GM12878 (cell line): ENCODE measurements around the gene MORC4. TPM values are rescaled to one million over a fixed set of nuclear protein-coding genes. Genes with fewer than 3 reads are reported as not detected.

ENCODE experiments used
- ATAC-seq: fragments of 200-7000 bp; cut with Tn5 transposase; 3 replicates; pipeline ENCODE4 v1.9.1; 2020; ENCODE audit warnings: mild to moderate bottlenecking, moderate library complexity
- BruUV-seq: library from RNA; stranded (reverse); fragments of 400-500 nt; replicated peaks from 2 replicates; lab custom pipeline; 2021; lab: Mats Ljungman, UMichigan
- CTCF ChIA-PET: fragments of 300-600 bp; sonication (Branson Sonifier 250); formaldehyde crosslinking; extraction: SDS; loops from one replicate; lab custom pipeline; 2021; ENCODE audit warnings: inconsistent platforms; lab: Yijun Ruan, JAX
- POLR2A ChIA-PET: fragments of 350-600 bp; formaldehyde crosslinking; extraction: SDS; loops from one replicate; lab custom pipeline; 2021; ENCODE audit warnings: inconsistent platforms; lab: Charles Lee
- RAD21 ChIA-PET: fragments of 300-600 bp; sonication (Branson Sonifier 250); formaldehyde crosslinking; loops from one replicate; lab custom pipeline; 2023; ENCODE audit warnings: antibody characterized with exemption; ENCODE audit not compliant: unreplicated experiment; lab: Charles Lee
- SMC1A ChIA-PET: fragments of 300-600 bp; sonication (Branson Sonifier 250); formaldehyde crosslinking; loops from one replicate; lab custom pipeline; 2023; ENCODE audit not compliant: unreplicated experiment, uncharacterized antibody; lab: Charles Lee
- DNase-seq: peaks from one replicate; pipeline ENCODE4 v3.0.0-alpha.2; 2011; ENCODE audit warnings: low read depth, low spot score
- FAIRE-seq: peaks from 3 replicates; lab custom pipeline; 2011; peaks lifted over from hg19 to GRCh38; lab: Jason Lieb, UNC
- H2AFZ ChIP-seq: 2 replicates; pipeline ENCODE4 v1.6.0; 2011; ENCODE audit warnings: low read depth, low read length, control low read depth; ENCODE audit not compliant: control insufficient read depth
- H3K27ac ChIP-seq: 2 replicates; pipeline ENCODE4 v1.5.1; 2011; ENCODE audit warnings: control low read depth; ENCODE audit not compliant: control insufficient read depth, insufficient read depth
- H3K27me3 ChIP-seq, 2 experiments: replicated peaks in 1 of 2; 2 replicates each; pipeline versions ENCODE4 v1.6.0 to v1.6.1; 2011; ENCODE audit warnings: low read length in 1 of 2; ENCODE audit not compliant: control insufficient read depth in 2 of 2, insufficient read depth in 2 of 2
- H3K36me3 ChIP-seq, 2 experiments: 2 replicates each; pipeline ENCODE4 v1.5.1; 2011; ENCODE audit warnings: low read length in 1 of 2; ENCODE audit not compliant: control insufficient read depth in 2 of 2, insufficient read depth in 2 of 2
- H3K4me1 ChIP-seq: 2 replicates; pipeline ENCODE4 v1.6.1; 2011; ENCODE audit warnings: mild to moderate bottlenecking, low read length, moderate library complexity, mixed read lengths; ENCODE audit not compliant: control insufficient read depth, insufficient read depth
- H3K4me2 ChIP-seq: 2 replicates; pipeline ENCODE4 v1.6.0; 2011; ENCODE audit warnings: control low read depth; ENCODE audit not compliant: control insufficient read depth, insufficient read depth
- H3K4me3 ChIP-seq: fragments of 200-600 bp; sonication (generic); 2 replicates; pipeline ENCODE4 v1.5.1; 2016
- H3K79me2 ChIP-seq: 2 replicates; pipeline ENCODE4 v1.6.0; 2011; ENCODE audit warnings: low read length; ENCODE audit not compliant: control insufficient read depth, insufficient read depth
- H3K9ac ChIP-seq: 2 replicates; pipeline ENCODE4 v1.8.0; 2011; ENCODE audit warnings: low read length, control low read depth, mixed read lengths; ENCODE audit not compliant: control insufficient read depth, insufficient read depth
- H3K9me3 ChIP-seq: replicated peaks from 3 replicates; pipeline ENCODE4 v1.5.1; 2011; ENCODE audit warnings: mild to moderate bottlenecking, low read length; ENCODE audit not compliant: control insufficient read depth, insufficient read depth
- H4K20me1 ChIP-seq: 2 replicates; pipeline ENCODE4 v1.6.0; 2011; ENCODE audit not compliant: control insufficient read depth, insufficient read depth
- BACH1 ChIP-seq: fragments of 450-650 bp; IDR thresholded peaks from 2 replicates; pipeline ENCODE4 v1.6.1; 2017; ENCODE audit warnings: mild to moderate bottlenecking, borderline replicate concordance
- CBFB ChIP-seq: IDR thresholded peaks from 2 replicates; pipeline ENCODE4 v1.6.1; 2016; ENCODE audit warnings: antibody characterized with exemption, low read depth
- CBX5 ChIP-seq: sonication (generic); IDR thresholded peaks from 2 replicates; pipeline ENCODE4 v1.6.1; 2016; ENCODE audit warnings: low read depth, moderate library complexity, mild to moderate bottlenecking, inconsistent platforms
- CEBPZ ChIP-seq: fragments of 150-350 bp; IDR thresholded peaks from 2 replicates; pipeline ENCODE4 v1.6.1; 2016; ENCODE audit warnings: low read depth, low read length
- ESRRA ChIP-seq: IDR thresholded peaks from 2 replicates; pipeline ENCODE4 v1.6.1; 2012; ENCODE audit warnings: mild to moderate bottlenecking, low read length, improper control_type of control experiment
- KLF5 ChIP-seq: fragments of 450-650 bp; IDR thresholded peaks from 2 replicates; pipeline ENCODE4 v1.6.1; 2014; ENCODE audit warnings: mild to moderate bottlenecking; ENCODE audit not compliant: partially characterized antibody
- MEF2B ChIP-seq: fragments of 450-650 bp; IDR thresholded peaks from 2 replicates; pipeline ENCODE4 v1.6.1; 2018; ENCODE audit warnings: mild to moderate bottlenecking, moderate library complexity; ENCODE audit not compliant: partially characterized antibody, poor library complexity, severe bottlenecking
- MTA3 ChIP-seq: IDR thresholded peaks from 2 replicates; pipeline ENCODE4 v1.6.1; 2012; ENCODE audit warnings: low read length, inconsistent platforms, borderline replicate concordance
- NR2C1 ChIP-seq: fragments of 450-650 bp; IDR thresholded peaks from 2 replicates; pipeline ENCODE4 v1.6.1; 2017; ENCODE audit warnings: antibody characterized with exemption, mild to moderate bottlenecking, moderate library complexity
- RB1 ChIP-seq: fragments of 450-650 bp; formaldehyde crosslinking; IDR thresholded peaks from 2 replicates; pipeline ENCODE4 v1.6.1; 2017; ENCODE audit warnings: mild to moderate bottlenecking, borderline replicate concordance
- SIX5 ChIP-seq: IDR thresholded peaks from 2 replicates; pipeline ENCODE4 v1.6.1; 2011; ENCODE audit warnings: mild to moderate bottlenecking, low read depth, low read length, moderate library complexity; ENCODE audit not compliant: severe bottlenecking
- SREBF1 ChIP-seq: IDR thresholded peaks from 2 replicates; pipeline ENCODE4 v1.6.1; 2012; ENCODE audit warnings: mild to moderate bottlenecking, low read length
- SREBF2 ChIP-seq: IDR thresholded peaks from 2 replicates; pipeline ENCODE4 v1.6.1; 2012; ENCODE audit warnings: mild to moderate bottlenecking, low read length
- YBX1 ChIP-seq: fragments of 450-650 bp; IDR thresholded peaks from 2 replicates; pipeline ENCODE4 v1.6.1; 2016; ENCODE audit warnings: antibody characterized with exemption
- ZBTB11 ChIP-seq: fragments of 450-650 bp; formaldehyde crosslinking; IDR thresholded peaks from 2 replicates; pipeline ENCODE4 v1.5.0; 2022; ENCODE audit warnings: mild to moderate bottlenecking, missing genetic modification characterization
- ZNF384 ChIP-seq: IDR thresholded peaks from 2 replicates; pipeline ENCODE4 v1.6.1; 2012; ENCODE audit warnings: low read depth, mild to moderate bottlenecking, low read length, improper control_type of control experiment, borderline replicate concordance
- WGBS: methylation state at CpG from one replicate; pipeline ENCODE4 v1.1.6; 2016; ENCODE audit warnings: low lambda C conversion rate; ENCODE audit not compliant: insufficient replicate concordance, insufficient coverage; ENCODE audit errors: missing lambda C conversion rate; 5-methylcytosine and 5-hydroxymethylcytosine counted together
- in situ Hi-C: fragments of 300-500 bp; cut with MboI; formaldehyde crosslinking; loops from 9 replicates; pipeline ENCODE4 v1.14.3; 2018; ENCODE audit warnings: mixed read lengths
- intact Hi-C: fragments of 100-400 bp; cut with micrococcal nuclease; formaldehyde crosslinking; loops from one replicate; pipeline ENCODE4 v1.14.2; 2022; ENCODE audit not compliant: unreplicated experiment
- polyA plus RNA-seq, 11 experiments: library from polyadenylated mRNA; depleted of rRNA in 4 of 11; unstranded in 6 of 11; stranded (reverse) in 5 of 11; fragments of >200 nt; fragmentation: Nextera tagmentation in 4 of 11; fragmentation: Illumina TruSeq in 1 of 11; extraction: Ambion mirVana in 4 of 11; extraction: Trizol in 1 of 11; gene quantifications; 1 replicate in 1 of 11; 2 replicates in 10 of 11; pipeline versions ENCODE4 v1.2.1 to v1.2.3, GENCODE V29; 2011 to 2016; ENCODE audit warnings: inconsistent platforms in 2 of 11, missing spikeins in 2 of 11, low read depth in 1 of 11
- total RNA-seq, 4 experiments: library from RNA; depleted of rRNA in 3 of 4; stranded (reverse); fragments of >200 nt in 3 of 4; fragmentation: Illumina TruSeq in 1 of 4; extraction: Trizol in 1 of 4; gene quantifications; 2 replicates each; pipeline versions ENCODE4 v1.2.1 to v1.2.3, GENCODE V29; 2013 to 2021

The MORC4 gene
- total and polyA plus RNA-seq, 10 of the 15 experiments (the other 5 are each of a cell fraction or from before 2014, with no cell fraction given) = 0.03 to 0.65 (median 0.26) TPM

DNA sequence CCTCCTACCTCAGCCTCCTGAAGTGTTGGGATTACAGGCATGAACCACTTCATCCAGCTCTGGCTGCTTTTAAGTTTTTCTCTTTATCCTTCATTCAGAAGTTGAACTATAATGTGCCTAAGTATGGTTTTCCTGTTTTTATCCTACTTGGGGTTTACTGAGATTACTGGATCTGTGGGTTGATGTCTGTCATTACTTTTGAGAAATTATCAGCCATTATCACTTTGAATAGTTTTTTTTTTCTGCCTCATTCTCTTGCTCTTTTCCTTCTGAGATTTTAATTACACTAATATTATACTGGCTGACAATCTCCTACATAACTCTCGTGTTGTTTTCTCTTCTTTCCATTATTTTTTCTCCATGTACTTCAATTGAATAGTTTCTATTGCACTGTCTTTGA is 47.6 kb upstream of the MORC4 start:
- no peak overlapping the region for H3K4me3 ChIP-seq
- RAD21 ChIA-PET = no interaction called here
- H2AFZ ChIP-seq = no peak overlapping the region
- DNase-seq (no peak), FAIRE-seq (no peak), ATAC-seq (no peak)
- in situ Hi-C loops (no loop called here), intact Hi-C loops (no loop called here)
- no peaks in the 10 kb centered on the region; the same call in 2 of the 3 replicates for H3K9me3 ChIP-seq
- H3K9ac ChIP-seq = no peak overlapping the region
- CTCF ChIA-PET = interaction anchor here (0.7 kb wide), 1 partner anchor 806 kb away, joined by 4 read pairs; no protein-coding TSS in a partner anchor
- H3K27me3 ChIP-seq = no peaks in the 10 kb centered on the region
- SMC1A ChIA-PET = no interaction called here
- H3K79me2 ChIP-seq = no peaks in the 10 kb centered on the region
- no peak overlapping the region for H3K27ac ChIP-seq
- no TSS peak for BruUV-seq
- H4K20me1 ChIP-seq = no peaks in the 10 kb centered on the region
- 0% methylated on average over 1 of the region's 1 CpG for WGBS
- TF ChIP-seq SREBF1 = no peak
- TF ChIP-seq SIX5 = no peak
- TF ChIP-seq YBX1 = no peak
- TF ChIP-seq KLF5 = no peak
- TF ChIP-seq CBX5 = no peak
- TF ChIP-seq CEBPZ = no peak
- TF ChIP-seq MEF2B = no peak
- TF ChIP-seq ZBTB11 (CRISPR knock-in tag) = no peak
- TF ChIP-seq ZNF384 = no peak
- TF ChIP-seq MTA3 = no peak
- TF ChIP-seq ESRRA = no peak
- TF ChIP-seq CBFB = no peak
- TF ChIP-seq SREBF2 = no peak
- TF ChIP-seq NR2C1 = no peak
- TF ChIP-seq RB1 = no peak
- no peak for TF ChIP-seq BACH1
- no peak overlapping the region for H3K4me2 ChIP-seq
- POLR2A ChIA-PET = no interaction called here
- H3K4me1 ChIP-seq = no peaks in the 10 kb centered on the region
- H3K36me3 ChIP-seq = no peaks in the 10 kb centered on the region
